H1 (cell line): ENCODE data around the gene FIZ1. TPM values are rescaled to one million over a fixed set of nuclear protein-coding genes. Genes with fewer than 3 reads are reported as not detected.

Experiments
- ATF2 ChIP-seq: IDR thresholded peaks from 2 replicates; pipeline ENCODE4 v1.6.1; 2012; ENCODE audit warnings: low read length, inconsistent platforms
- KDM4A ChIP-seq: IDR thresholded peaks from one replicate; pipeline ENCODE4 v1.7.1; 2012; ENCODE audit warnings: low read depth, mild to moderate bottlenecking, moderate library complexity, low read length, inconsistent platforms; ENCODE audit not compliant: severe bottlenecking
- polyA plus RNA-seq, 7 experiments: library from polyadenylated mRNA; depleted of rRNA in 3 of 7; stranded (reverse) in 5 of 7; unstranded in 2 of 7; fragments of >200 nt in 5 of 7; fragments of 200-250 nt in 2 of 7; gene quantifications; 1 replicate in 5 of 7; 2 replicates in 1 of 7; 4 replicates in 1 of 7; pipeline versions ENCODE4 v1.2.1 to v1.2.3, GENCODE V29; 2011 to 2013; ENCODE audit warnings: missing spikeins in 2 of 7, mixed read lengths in 2 of 7
- total RNA-seq: library from RNA; stranded (reverse); fragmentation: NEBNext Ultra II Directional; extraction: Animal tissue kit (Norgen Biotek cat#: 25700); gene quantifications from 2 replicates; pipeline ENCODE4 v1.2.1, GENCODE V29; 2021

The FIZ1 gene
- total and polyA plus RNA-seq, 2 of the 8 experiments (the other 6 are each of a cell fraction or from before 2014, with no cell fraction given) = 9.1 to 18.5 TPM

- TF ChIP-seq ATF2 (no peak), KDM4A (no peak)
These were observed 3.8 kb upstream of the FIZ1 start (continued) for GRCh38 chr19:55603115-55603514.
